Glutamatergic neuron (in vitro differentiated cells): ENCODE measurements around the gene CAND1. TPM values are rescaled to one million over a fixed set of nuclear protein-coding genes. Genes with fewer than 3 reads are reported as not detected.

Experiments
- DNase-seq: peaks from one replicate; pipeline ENCODE4 v3.0.0; 2022
- H3K27ac Mint-ChIP-seq: one replicate; pipeline ENCODE4 v1.8.0; 2020; ENCODE audit warnings: mild to moderate bottlenecking, mixed read lengths, inconsistent platforms; ENCODE audit not compliant: unreplicated experiment
- H3K27me3 Mint-ChIP-seq: one replicate; pipeline ENCODE4 v1.8.0; 2020; ENCODE audit warnings: mild to moderate bottlenecking, moderate library complexity, mixed read lengths, inconsistent platforms; ENCODE audit not compliant: unreplicated experiment
- H3K36me3 Mint-ChIP-seq: one replicate; pipeline ENCODE4 v1.8.0; 2020; ENCODE audit warnings: mild to moderate bottlenecking, mixed read lengths, inconsistent platforms; ENCODE audit not compliant: unreplicated experiment
- H3K4me1 Mint-ChIP-seq: one replicate; pipeline ENCODE4 v1.8.0; 2020; ENCODE audit warnings: mild to moderate bottlenecking, low read depth, mixed read lengths, inconsistent platforms; ENCODE audit not compliant: unreplicated experiment
- H3K4me3 Mint-ChIP-seq: one replicate; pipeline ENCODE4 v1.8.0; 2020; ENCODE audit warnings: mild to moderate bottlenecking, mixed read lengths, inconsistent platforms; ENCODE audit not compliant: unreplicated experiment
- H3K9me3 Mint-ChIP-seq: one replicate; pipeline ENCODE4 v1.8.0; 2020; ENCODE audit warnings: mild to moderate bottlenecking, moderate library complexity, mixed read lengths, inconsistent platforms; ENCODE audit not compliant: unreplicated experiment
- CTCF ChIP-seq: fragments of 200-600 bp; sonication (generic); IDR thresholded peaks from one replicate; pipeline ENCODE4 v1.5.0; 2021; ENCODE audit not compliant: partially characterized antibody, unreplicated experiment
- total RNA-seq: library from RNA; stranded (reverse); fragmentation: NEBNext Ultra II Directional; extraction: Animal tissue kit (Norgen Biotek cat#: 25700); gene quantifications from one replicate; pipeline ENCODE4 v1.2.1, GENCODE V29; 2021; ENCODE audit not compliant: unreplicated experiment

The CAND1 gene
- total RNA-seq, 1 donor from 2014 or later: 195 TPM

GRCh38 chr12:67269633-67270573, 745 bp downstream of the CAND1 start:
- Mint-ChIP-seq H3K27ac (peak overlapping the region; percentile 97), H3K9me3 (peaks cover 12% of the 10 kb centered on the region), H3K4me1 (peaks cover 11% of the 10 kb centered on the region), H3K36me3 (peaks cover 3% of the 10 kb centered on the region), H3K4me3 (peak overlapping the region; percentile 99), H3K27me3 (peaks cover 11% of the 10 kb centered on the region)
- TF ChIP-seq CTCF: no peak
- DNase-seq: peak; percentile 61

- Mint-ChIP-seq H3K9me3 (peaks cover 13% of the 10 kb centered on the region), H3K4me3 (peak overlapping the region; percentile 99), H3K4me1 (peaks cover 13% of the 10 kb centered on the region), H3K27ac (peak overlapping the region; percentile 97), H3K36me3 (peaks cover 3% of the 10 kb centered on the region), H3K27me3 (peaks cover 9% of the 10 kb centered on the region)
- TF ChIP-seq CTCF: no peak
- DNase-seq: no peak
These were observed 1.5 kb downstream of the CAND1 start for GRCh38 chr12:67270622-67271021.

- H3K36me3 Mint-ChIP-seq: peaks cover 3% of the 10 kb centered on the region
- H3K4me3 Mint-ChIP-seq: peak overlapping the region; percentile 48
These were observed 2.8 kb downstream of the CAND1 start for GRCh38 chr12:67271976-67272375.

GRCh38 chr12:67274186-67274585, 5.0 kb downstream of the CAND1 start:
- peaks cover 3% of the 10 kb centered on the region for H3K36me3 Mint-ChIP-seq

More at GRCh38 chr12:67271976-67272375, 2.8 kb downstream of the CAND1 start:
- Mint-ChIP-seq H3K27me3 (peaks cover 9% of the 10 kb centered on the region), H3K9me3 (peaks cover 13% of the 10 kb centered on the region), H3K4me1 (peaks cover 16% of the 10 kb centered on the region), H3K27ac (no peak overlapping the region)
- TF ChIP-seq CTCF: no peak
- DNase-seq: no peak

More at GRCh38 chr12:67274186-67274585, 5.0 kb downstream of the CAND1 start:
- H3K9me3 Mint-ChIP-seq: peaks cover 5% of the 10 kb centered on the region
- peaks cover 16% of the 10 kb centered on the region for H3K4me1 Mint-ChIP-seq
- DNase-seq: no peak
- TF ChIP-seq CTCF: no peak
- H3K27me3 Mint-ChIP-seq: peaks cover 3% of the 10 kb centered on the region
- H3K27ac Mint-ChIP-seq: no peak overlapping the region
- no peak overlapping the region for H3K4me3 Mint-ChIP-seq
